Measurements from ENCODE around the gene ATG9A.

DNA sequence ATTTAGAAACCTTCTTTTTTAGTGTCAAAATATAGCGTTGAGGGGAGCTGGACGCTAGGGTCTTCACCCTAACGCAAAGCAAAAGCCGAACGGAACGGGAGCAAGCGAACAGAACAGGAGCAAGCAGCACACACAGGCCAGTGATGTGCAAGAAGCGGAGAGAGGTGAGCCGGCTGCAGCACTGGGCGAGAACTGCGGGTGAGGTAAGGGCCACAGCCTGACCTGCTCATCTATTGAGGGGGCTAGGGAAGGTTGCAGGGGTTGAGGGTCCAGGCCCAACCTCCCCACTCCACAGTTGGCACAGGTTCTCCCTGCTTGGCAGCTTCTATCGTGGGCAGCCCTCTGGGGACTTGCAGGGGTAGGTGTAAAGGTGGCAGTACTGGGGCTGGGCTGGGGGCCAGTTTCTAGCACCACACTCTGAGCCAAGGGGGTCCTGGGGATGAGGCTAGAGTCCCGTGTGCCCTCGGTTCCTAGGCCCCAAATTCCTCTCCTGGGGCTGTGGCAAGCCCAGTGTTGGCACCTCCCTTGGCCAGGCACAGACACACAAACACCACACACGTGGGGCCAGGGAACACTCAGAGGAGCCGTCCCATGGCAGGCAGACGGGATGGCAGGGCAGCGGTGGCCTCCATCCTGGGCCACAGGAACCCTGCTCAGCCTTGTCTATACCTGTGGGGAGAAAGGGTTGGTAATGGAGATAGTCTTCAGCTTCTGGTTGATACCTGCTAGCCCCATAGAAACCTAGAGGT lies 9.5 kb downstream of the ATG9A start:
- TF ChIP-seq CTCF (IDR thresholded peaks at IDR 0.05; ENCODE audit: low read depth, low read length) (no peak), EZH2phosphoT487 (IDR thresholded peaks at IDR 0.05; ENCODE audit: low read depth) (no peak)
